ENCODE results near the gene ANO3. TPM values are rescaled to one million over a fixed set of nuclear protein-coding genes. Genes with fewer than 3 reads are reported as not detected.
"Not testable (repeated sequence)": the region's sequence is repeated elsewhere in the genome, so short reads cannot be mapped to it uniquely, and the experiment has no call there.

The ANO3 gene
- total and polyA plus RNA-seq, 2 donors (not counting 1 experiment from before 2014, with no cell fraction given), result not detected

- Mint-ChIP-seq H3K27me3 (no peaks in the 10 kb centered on the region), H3K4me3 (no peak overlapping the region), H3K4me1 (peaks cover 4% of the 10 kb centered on the region), H3K9me3 (ENCODE audit: insufficient read depth) (no peaks in the 10 kb centered on the region), H3K27ac (no peak overlapping the region)
- H3K4me1 ChIP-seq (ENCODE audit: control insufficient read depth in 2 of 2, insufficient read depth in 2 of 2, low read length in 2 of 2), result no peaks in the 10 kb centered on the region
- TF ChIP-seq CTCF (IDR thresholded peaks at IDR 0.05), result no peak
- no peak for TF ChIP-seq EZH2 (IDR thresholded peaks at IDR 0.05; ENCODE audit: borderline replicate concordance, insufficient read depth, low read depth, low read length, poor library complexity, severe bottlenecking)
- intact Hi-C loops (cut with micrococcal nuclease), result no loop called here
- DNase-seq (no peak), ATAC-seq (ENCODE audit: low read depth) (no peak)
- no peak overlapping the region for H3K4me3 ChIP-seq (ENCODE audit: control extremely low read depth in 1 of 5, extremely low read depth in 1 of 5, insufficient read depth in 1 of 5, low read depth in 2 of 5, low read length in 4 of 5)
- no peaks in the 10 kb centered on the region for H4K20me1 ChIP-seq (ENCODE audit: control insufficient read depth, insufficient read depth, low read length, poor library complexity, severe bottlenecking)
- POLR2A ChIA-PET, result no interaction called here
- H2AFZ ChIP-seq (ENCODE audit: insufficient read depth, low read depth, low read length, poor library complexity, severe bottlenecking), result no peak overlapping the region
- H3K27me3 ChIP-seq (replicated peaks in 1 of 4; ENCODE audit: control extremely low read depth in 1 of 4, control insufficient read depth in 3 of 4, insufficient read depth in 4 of 4, low read length in 3 of 4), result no peaks in the 10 kb centered on the region
- H3K79me2 ChIP-seq (ENCODE audit: control insufficient read depth, insufficient read depth, low read length), result no peaks in the 10 kb centered on the region
- no peaks in the 10 kb centered on the region for H3K9me3 ChIP-seq (ENCODE audit: control extremely low read depth in 1 of 3, control insufficient read depth in 2 of 3, insufficient read depth in 1 of 3, low read length in 2 of 3)
- CTCF ChIA-PET, result no interaction called here
- no peak overlapping the region for H3K9ac ChIP-seq (ENCODE audit: low read length)
- H3K27ac ChIP-seq (ENCODE audit: low read length in 2 of 2), result no peak overlapping the region
- no peaks in the 10 kb centered on the region for H3K36me3 ChIP-seq (replicated peaks in 1 of 2; ENCODE audit: control extremely low read depth in 1 of 2, control insufficient read depth in 1 of 2, extremely low read depth in 1 of 2, insufficient read depth in 2 of 2, low read length in 1 of 2)
- no CpG with 5 or more reads among the region's 2 CpGs for WGBS (ENCODE audit: insufficient coverage)
- H3K4me2 ChIP-seq (replicated peaks; ENCODE audit: low read depth, low read length, poor library complexity, severe bottlenecking), result no peak overlapping the region
Measured at GRCh38 chr11:26632691-26633159, 300.8 kb downstream of the ANO3 start.

GRCh38 chr11:26643314-26643713, 311.4 kb downstream of the ANO3 start:
- H3K79me2 ChIP-seq (ENCODE audit: control insufficient read depth, insufficient read depth, low read length); H3K9me3 ChIP-seq (ENCODE audit: control extremely low read depth in 1 of 3, control insufficient read depth in 2 of 3, insufficient read depth in 1 of 3, low read length in 2 of 3); intact Hi-C loops (cut with micrococcal nuclease); H3K27me3 Mint-ChIP-seq; H3K4me3 Mint-ChIP-seq; POLR2A ChIA-PET; DNase-seq; CTCF ChIA-PET; H3K4me2 ChIP-seq (replicated peaks; ENCODE audit: low read depth, low read length, poor library complexity, severe bottlenecking); H3K9ac ChIP-seq (ENCODE audit: low read length); H3K27me3 ChIP-seq (replicated peaks in 1 of 4; ENCODE audit: control extremely low read depth in 1 of 4, control insufficient read depth in 3 of 4, insufficient read depth in 4 of 4, low read length in 3 of 4); H3K27ac Mint-ChIP-seq; H3K36me3 ChIP-seq (replicated peaks in 1 of 2; ENCODE audit: control extremely low read depth in 1 of 2, control insufficient read depth in 1 of 2, extremely low read depth in 1 of 2, insufficient read depth in 2 of 2, low read length in 1 of 2); H4K20me1 ChIP-seq (ENCODE audit: control insufficient read depth, insufficient read depth, low read length, poor library complexity, severe bottlenecking); H2AFZ ChIP-seq (ENCODE audit: insufficient read depth, low read depth, low read length, poor library complexity, severe bottlenecking); H3K4me1 Mint-ChIP-seq; H3K4me1 ChIP-seq (ENCODE audit: control insufficient read depth in 2 of 2, insufficient read depth in 2 of 2, low read length in 2 of 2); H3K9me3 Mint-ChIP-seq (ENCODE audit: insufficient read depth); H3K4me3 ChIP-seq (ENCODE audit: control extremely low read depth in 1 of 5, extremely low read depth in 1 of 5, insufficient read depth in 1 of 5, low read depth in 2 of 5, low read length in 4 of 5); H3K27ac ChIP-seq (ENCODE audit: low read length in 2 of 2); ATAC-seq (ENCODE audit: low read depth): not testable (repeated sequence)
- WGBS (ENCODE audit: insufficient coverage), result 97% methylated on average over 4 of the region's 10 CpGs
